Smooth muscle cell (in vitro differentiated cells): ENCODE results near the gene SLAMF7. TPM values are rescaled to one million over a fixed set of nuclear protein-coding genes. Genes with fewer than 3 reads are reported as not detected.
"Not testable (repeated sequence)": the region's sequence is repeated elsewhere in the genome, so short reads cannot be mapped to it uniquely, and the experiment has no call there.

Source experiments
- DNase-seq: peaks from one replicate; lab custom pipeline; 2025; ENCODE audit not compliant: unreplicated experiment; lab: John Stamatoyannopoulos, UW
- H2AFZ ChIP-seq: fragments of 200-600 bp; sonication (generic); 2 replicates; pipeline ENCODE4 v1.6.0; 2016; ENCODE audit warnings: antibody characterized with exemption, low read depth, mild to moderate bottlenecking
- H3F3A ChIP-seq: fragments of 200-600 bp; sonication (generic); 2 replicates; pipeline ENCODE4 v1.6.0; 2017; ENCODE audit warnings: antibody characterized with exemption, low read depth
- H3K27ac ChIP-seq: fragments of 200-600 bp; sonication (generic); 2 replicates; pipeline ENCODE4 v1.5.1; 2016; ENCODE audit warnings: low read depth, mild to moderate bottlenecking
- H3K27me3 ChIP-seq: fragments of 200-600 bp; sonication (generic); 2 replicates; pipeline ENCODE4 v1.6.1; 2016; ENCODE audit warnings: low read depth, mild to moderate bottlenecking
- H3K36me3 ChIP-seq: fragments of 200-600 bp; sonication (generic); 2 replicates; pipeline ENCODE4 v1.5.1; 2016; ENCODE audit warnings: low read depth
- H3K4me1 ChIP-seq: fragments of 200-600 bp; sonication (generic); 2 replicates; pipeline ENCODE4 v1.5.1; 2016; ENCODE audit warnings: low read depth
- H3K4me2 ChIP-seq: fragments of 200-600 bp; sonication (generic); 2 replicates; pipeline ENCODE4 v1.6.0; 2016; ENCODE audit warnings: mild to moderate bottlenecking
- H3K4me3 ChIP-seq: fragments of 200-600 bp; sonication (generic); 2 replicates; pipeline ENCODE4 v1.5.1; 2016; ENCODE audit warnings: mild to moderate bottlenecking
- H3K79me2 ChIP-seq: fragments of 200-600 bp; sonication (generic); 2 replicates; pipeline ENCODE4 v1.6.0; 2016; ENCODE audit warnings: low read depth, mild to moderate bottlenecking
- H3K9ac ChIP-seq: fragments of 200-600 bp; sonication (generic); 2 replicates; pipeline ENCODE4 v1.6.0; 2016; ENCODE audit warnings: low read depth
- H3K9me3 ChIP-seq: fragments of 200-600 bp; sonication (generic); replicated peaks from 2 replicates; pipeline ENCODE4 v1.5.1; 2016; ENCODE audit warnings: low read depth
- H4K20me1 ChIP-seq: fragments of 200-600 bp; sonication (generic); 2 replicates; pipeline ENCODE4 v1.6.0; 2016; ENCODE audit warnings: low read depth
- CTCF ChIP-seq: fragments of 200-600 bp; sonication (generic); IDR thresholded peaks from 2 replicates; pipeline ENCODE4 v1.5.1; 2017; ENCODE audit warnings: borderline replicate concordance, mild to moderate bottlenecking, antibody characterized with exemption; ENCODE audit not compliant: insufficient read depth, poor library complexity, severe bottlenecking
- WGBS: methylation state at CpG from one replicate; pipeline ENCODE4 v1.1.7; 2016; ENCODE audit warnings: low lambda C conversion rate; 5-methylcytosine and 5-hydroxymethylcytosine counted together
- polyA plus RNA-seq: library from polyadenylated mRNA; unstranded; fragments of >200 nt; fragmentation: Nextera tagmentation; extraction: Ambion mirVana; gene quantifications from 2 replicates; pipeline ENCODE4 v1.2.1, GENCODE V29; 2016
- total RNA-seq: library from RNA; depleted of rRNA; stranded (reverse); fragments of >200 nt; gene quantifications from 2 replicates; pipeline ENCODE4 v1.2.3, GENCODE V29; 2014

Gene SLAMF7
- total and polyA plus RNA-seq, 2 experiments from 2014 or later, result not detected

DNA sequence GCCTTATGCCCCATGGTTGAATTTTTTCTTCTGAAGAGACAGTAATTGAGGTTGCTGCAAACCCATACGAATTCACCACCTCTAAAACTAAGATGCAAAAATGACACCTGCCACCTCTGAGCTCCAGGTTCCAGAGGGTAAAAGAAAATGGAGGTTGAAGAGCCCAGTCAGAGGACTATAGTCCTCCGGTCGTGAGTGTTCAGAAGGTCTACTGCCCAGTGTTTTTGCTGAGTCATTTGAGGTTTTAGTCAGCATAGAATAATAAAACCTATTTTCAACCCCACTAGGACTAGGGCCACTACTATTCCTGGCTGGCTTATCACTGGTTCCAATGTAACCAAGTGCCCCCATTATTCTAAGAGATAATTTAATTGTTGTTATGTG, 12.9 kb upstream of the SLAMF7 start:
- Histone ChIP-seq H3K36me3 (no peaks in the 10 kb centered on the region), H3K9ac (no peak overlapping the region), H3K4me3 (no peak overlapping the region), H3K27me3 (no peaks in the 10 kb centered on the region), H3K79me2 (no peaks in the 10 kb centered on the region), H3K9me3 (no peaks in the 10 kb centered on the region), H3K4me2 (no peak overlapping the region), H3K27ac (no peak overlapping the region), H2AFZ (peak overlapping the region; percentile 6), H3K4me1 (no peaks in the 10 kb centered on the region), H3F3A (no peaks in the 10 kb centered on the region), H4K20me1 (no peaks in the 10 kb centered on the region)
- DNase-seq, result no peak
- no peak for TF ChIP-seq CTCF
- 36% methylated on average over 3 of the region's 3 CpGs for WGBS

DNA sequence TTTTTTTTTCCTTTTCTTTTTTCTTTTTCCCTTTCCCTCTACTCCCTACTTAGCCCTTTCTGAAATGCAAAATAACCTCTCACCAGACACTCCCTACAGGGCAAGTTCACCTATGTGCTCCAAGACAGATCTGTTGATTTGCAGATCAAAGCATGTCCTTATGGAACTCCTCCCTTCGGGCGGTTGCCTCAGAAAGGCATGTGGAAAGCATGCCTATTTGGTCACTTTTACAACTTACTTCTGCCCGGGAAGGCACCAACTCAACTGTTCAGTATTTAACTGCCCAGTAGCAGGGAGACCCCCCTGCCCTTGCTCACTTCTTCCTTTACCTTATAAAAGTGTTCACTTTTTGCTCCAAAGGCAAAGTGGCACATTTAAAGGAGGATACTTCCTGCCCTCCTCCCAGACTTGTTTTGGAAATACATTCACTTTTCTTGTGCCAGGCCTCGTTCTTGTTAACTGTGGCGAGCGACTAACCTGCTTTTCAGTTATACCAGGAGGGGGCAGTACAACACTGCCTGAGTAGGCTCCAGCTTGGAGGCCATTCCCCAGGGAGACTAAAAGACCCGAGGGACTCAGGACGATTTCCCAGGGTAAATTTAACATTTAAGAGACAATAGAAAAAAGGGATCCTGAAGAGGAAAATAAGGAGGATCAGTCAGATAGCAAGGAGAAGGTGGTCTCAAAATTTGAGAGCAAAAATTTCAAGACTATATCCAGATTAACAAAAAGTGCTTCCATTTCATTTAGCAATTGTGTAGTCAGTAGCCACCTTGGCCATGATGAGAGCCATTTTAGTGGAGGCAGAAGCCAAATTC, 12.3 kb upstream of the SLAMF7 start:
- peak; percentile 83 for TF ChIP-seq CTCF
- H3K4me1 ChIP-seq, result no peaks in the 10 kb centered on the region
- H3F3A ChIP-seq, result no peaks in the 10 kb centered on the region
- 9% methylated on average over 8 of the region's 8 CpGs for WGBS
- H3K36me3 ChIP-seq, result no peaks in the 10 kb centered on the region
- H3K27ac ChIP-seq, result no peak overlapping the region
- H4K20me1 ChIP-seq, result no peaks in the 10 kb centered on the region
- no peaks in the 10 kb centered on the region for H3K79me2 ChIP-seq
- no peak overlapping the region for H3K4me3 ChIP-seq
- no peak overlapping the region for H3K4me2 ChIP-seq
- H3K9ac ChIP-seq, result no peak overlapping the region
- H3K9me3 ChIP-seq, result no peaks in the 10 kb centered on the region
- DNase-seq, result no peak
- H2AFZ ChIP-seq, result peak overlapping the region; percentile 6
- no peaks in the 10 kb centered on the region for H3K27me3 ChIP-seq

DNA sequence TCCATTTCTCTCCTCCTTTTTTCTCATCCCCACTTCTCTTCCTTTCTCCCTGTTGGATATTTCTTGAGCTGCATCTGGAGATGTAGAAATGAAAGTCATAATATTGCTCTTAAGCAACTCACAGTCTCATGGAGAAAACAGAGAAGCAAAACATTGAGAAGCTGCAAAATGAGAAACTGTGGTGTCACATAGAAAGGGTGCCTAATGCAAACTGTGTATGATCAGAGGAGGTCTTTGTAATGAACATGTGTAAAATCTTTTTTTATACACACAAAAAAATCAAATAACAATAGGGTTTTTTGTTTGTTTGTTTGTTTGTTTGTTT, 11.8 kb upstream of the SLAMF7 start:
- no peak overlapping the region for H3K4me2 ChIP-seq
- TF ChIP-seq CTCF, result no peak
- no peak overlapping the region for H3K27ac ChIP-seq

DNA sequence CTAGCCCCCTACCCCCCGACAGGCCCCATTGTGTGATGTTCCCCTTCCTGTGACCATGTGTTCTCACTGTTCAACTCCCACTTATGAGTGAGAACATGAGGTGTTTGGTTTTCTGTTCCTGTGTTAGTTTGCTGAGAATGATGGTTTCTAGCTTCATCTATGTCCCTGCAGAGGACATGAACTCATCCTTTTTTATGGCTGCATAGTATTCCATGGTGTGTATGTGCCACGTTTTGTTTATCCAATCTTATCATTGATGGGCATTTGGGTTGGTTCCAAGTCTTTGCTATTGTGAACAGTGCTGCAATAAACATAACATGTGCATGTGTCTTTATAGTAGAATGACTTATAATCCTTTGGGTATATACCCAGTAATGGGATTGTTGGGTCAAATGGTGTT, 7.5 kb upstream of the SLAMF7 start:
- not testable (repeated sequence) for H3K27ac ChIP-seq, DNase-seq, H3K79me2 ChIP-seq, H2AFZ ChIP-seq, H3K4me1 ChIP-seq, H3K4me2 ChIP-seq, H4K20me1 ChIP-seq, H3K4me3 ChIP-seq, H3K9me3 ChIP-seq, H3K27me3 ChIP-seq, H3F3A ChIP-seq, H3K9ac ChIP-seq, H3K36me3 ChIP-seq
- 81% methylated on average over 2 of the region's 2 CpGs for WGBS

More for the DNA sequence above, 11.8 kb upstream of the SLAMF7 start:
- DNase-seq, result no peak
- H3K9ac ChIP-seq, result no peak overlapping the region
- H2AFZ ChIP-seq, result peak overlapping the region; percentile 6
- H3K27me3 ChIP-seq, result no peaks in the 10 kb centered on the region
- no peak overlapping the region for H3K4me3 ChIP-seq
- no peaks in the 10 kb centered on the region for H3K79me2 ChIP-seq
- H4K20me1 ChIP-seq, result no peaks in the 10 kb centered on the region
- no peaks in the 10 kb centered on the region for H3F3A ChIP-seq
- H3K4me1 ChIP-seq, result no peaks in the 10 kb centered on the region
- no peaks in the 10 kb centered on the region for H3K36me3 ChIP-seq
- H3K9me3 ChIP-seq, result no peaks in the 10 kb centered on the region
